HG03520 (cell line): Measurements from ENCODE around the gene NEDD4L.
"Not testable (repeated sequence)": the region's sequence is repeated elsewhere in the genome, so short reads cannot be mapped to it uniquely, and the experiment has no call there.

Source experiments
- ATAC-seq: cut with Tn5 transposase; IDR thresholded peaks from one replicate; pipeline ENCODE4 v1.9.1; 2021; ENCODE audit warnings: mild to moderate bottlenecking, moderate library complexity; ENCODE audit not compliant: unreplicated experiment

Gene NEDD4L

DNA sequence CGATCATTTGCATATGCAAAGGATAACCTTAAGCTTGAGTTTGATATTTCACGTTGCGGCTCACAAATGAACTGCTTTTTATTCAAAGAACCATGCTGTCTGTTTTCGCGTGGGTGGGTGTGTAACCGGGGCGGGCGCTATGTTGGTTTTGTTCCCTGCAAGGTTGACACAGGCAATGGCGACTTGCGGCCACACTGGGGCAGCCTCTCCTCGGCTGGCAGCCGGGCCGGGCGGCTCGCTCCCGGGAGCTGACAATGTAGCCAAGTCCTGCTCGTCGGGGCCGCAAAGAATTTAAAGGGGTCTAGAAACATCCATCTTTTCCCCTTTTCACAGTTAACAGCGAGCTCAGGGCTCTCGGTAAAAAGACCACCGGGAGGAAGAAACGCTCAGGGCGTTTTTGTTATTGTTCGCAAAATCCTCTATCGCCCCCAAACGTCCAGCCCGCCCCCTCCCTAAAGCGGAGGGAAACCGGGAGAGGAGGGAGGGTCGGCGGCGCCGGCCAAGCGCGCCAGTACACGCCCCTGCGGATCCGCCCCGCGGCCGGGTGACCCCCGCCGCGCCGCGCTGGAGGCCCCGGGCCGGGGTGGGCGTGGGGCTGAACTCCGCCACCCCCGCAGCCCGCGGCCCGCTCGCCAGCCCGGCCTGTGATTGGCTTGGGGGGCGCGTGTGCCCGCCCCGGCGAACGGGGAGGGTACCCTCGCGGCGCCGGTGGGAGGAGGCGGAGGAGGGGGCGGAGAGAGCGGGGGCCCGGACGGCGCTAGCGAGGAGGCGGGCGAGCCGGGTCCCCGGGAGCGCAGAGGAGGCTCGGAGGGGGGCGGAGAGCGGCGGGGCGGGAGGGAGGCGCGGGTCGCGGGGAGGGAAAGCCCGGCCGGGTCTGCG lies at the start of gene NEDD4L:
Gene NEDD4L (plus strand): TSS at position 736 of the 879 bp plus-strand sequence. CDS start 435 bp downstream, outside the sequence.
- peak; percentile 71 for ATAC-seq

DNA sequence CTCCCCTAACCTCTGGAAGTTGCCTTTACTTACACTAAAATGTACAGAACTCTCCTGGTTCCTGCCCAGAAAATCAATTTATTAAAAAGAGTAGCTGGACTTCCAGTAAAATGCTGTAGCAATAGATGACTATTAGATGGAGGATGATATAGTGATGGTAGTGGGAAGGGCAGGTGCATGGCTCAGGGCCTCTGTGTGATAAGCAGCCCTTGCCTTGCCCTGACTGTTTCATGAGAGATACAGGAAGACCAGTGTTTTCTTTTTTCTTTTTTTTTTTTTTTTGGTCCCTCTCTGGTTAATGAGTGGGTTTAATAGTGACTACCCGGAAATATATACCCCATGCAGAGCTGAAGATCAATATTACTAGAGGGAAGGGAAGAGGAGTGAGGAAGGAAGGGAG lies 48.7 kb upstream of the NEDD4L start:
- ATAC-seq: no peak

DNA sequence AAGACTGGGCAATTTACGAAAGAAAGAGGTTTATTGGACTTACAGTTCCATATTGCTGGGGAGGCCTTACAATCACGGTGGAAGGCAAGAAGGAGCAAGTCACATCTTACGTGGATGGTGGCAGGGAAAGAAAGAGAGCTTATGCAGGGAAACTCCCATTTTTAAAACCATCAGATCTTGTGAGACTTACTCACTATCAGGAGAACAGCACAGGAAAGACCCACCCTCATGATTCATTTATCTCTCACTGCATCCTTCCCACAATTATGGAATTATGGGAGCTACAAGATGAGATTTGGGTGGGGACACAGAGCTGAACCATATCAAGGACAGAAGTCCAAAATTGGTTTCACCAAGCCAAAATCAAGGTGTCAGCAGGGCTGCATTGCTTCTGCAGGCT lies 47.1 kb upstream of the NEDD4L start:
- not testable (repeated sequence) for ATAC-seq

DNA sequence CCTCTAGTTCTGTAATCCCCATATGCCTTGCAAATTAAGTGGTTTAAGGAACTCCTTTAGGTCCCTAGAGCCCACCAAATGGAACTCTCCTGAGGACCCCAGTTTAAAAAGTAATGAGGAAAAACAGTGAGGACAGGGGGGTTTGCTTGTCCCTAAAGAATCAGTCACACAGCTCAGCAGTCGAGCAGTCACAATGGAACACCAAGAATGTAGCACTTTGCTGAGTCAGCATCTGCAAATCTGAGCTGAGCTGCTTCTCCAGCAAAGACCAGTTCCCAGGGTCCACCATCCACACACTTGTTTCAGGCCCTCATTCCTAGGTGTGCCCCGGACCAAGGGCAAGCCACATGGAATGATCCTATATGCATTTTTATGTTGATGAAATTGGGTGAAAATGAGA lies 46.2 kb upstream of the NEDD4L start:
- ATAC-seq: no peak

DNA sequence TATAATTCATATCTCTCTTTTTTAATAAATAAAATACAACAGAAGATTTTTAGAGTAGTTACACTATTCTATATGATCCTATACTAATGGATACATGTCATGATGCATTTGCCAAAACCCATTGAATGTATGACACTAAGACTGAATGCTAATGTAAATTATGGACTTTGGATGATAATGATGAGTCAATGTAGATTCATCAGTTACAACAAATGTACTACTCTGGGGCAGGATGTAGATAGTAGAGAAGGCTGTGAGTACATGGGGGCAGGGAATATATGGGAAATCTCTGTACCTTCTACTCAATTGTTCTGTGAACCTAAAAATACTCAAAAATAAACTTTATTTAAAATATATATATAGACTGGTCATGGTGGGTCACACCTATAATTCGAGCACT lies 45.6 kb upstream of the NEDD4L start:
- ATAC-seq: no peak

DNA sequence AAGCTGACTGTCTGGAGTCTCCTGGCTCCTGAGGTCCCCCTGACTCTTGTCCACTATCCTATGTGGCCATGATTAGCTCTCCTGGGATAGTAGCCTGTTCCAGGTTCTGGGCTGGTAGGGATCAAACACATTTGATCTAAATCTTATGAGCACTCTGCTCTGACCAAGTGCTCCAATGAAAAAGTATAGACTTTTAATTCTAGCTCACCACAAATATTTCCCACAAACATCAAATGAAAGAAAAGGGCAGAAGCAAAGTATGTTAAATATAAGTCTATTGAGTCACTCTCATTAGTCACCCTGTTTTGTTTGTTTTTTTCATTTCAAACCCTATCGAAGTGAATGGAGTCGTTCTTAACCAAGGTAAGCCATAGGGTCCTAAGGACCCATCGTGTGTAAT lies 39.7 kb upstream of the NEDD4L start:
- no peak for ATAC-seq

DNA sequence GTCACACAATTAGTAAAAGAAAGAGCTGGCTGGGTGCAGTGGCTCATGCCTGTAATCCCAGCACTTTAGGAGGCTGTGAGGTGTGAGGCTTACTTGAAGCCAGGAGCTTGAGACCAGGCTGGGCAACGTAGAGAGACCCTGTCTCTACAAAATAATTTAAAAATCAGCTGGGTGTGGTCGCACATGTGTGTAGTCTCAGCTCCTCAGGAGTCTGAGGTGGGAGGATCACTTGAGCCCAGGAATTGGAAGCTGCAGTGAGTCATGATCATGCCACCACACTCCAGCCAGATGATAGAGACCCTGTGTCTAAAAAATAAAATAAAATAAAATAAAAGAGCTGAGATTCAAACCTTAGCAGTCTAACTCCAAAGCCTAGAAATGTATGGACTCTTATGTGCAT lies 39.0 kb upstream of the NEDD4L start:
- ATAC-seq: no peak

DNA sequence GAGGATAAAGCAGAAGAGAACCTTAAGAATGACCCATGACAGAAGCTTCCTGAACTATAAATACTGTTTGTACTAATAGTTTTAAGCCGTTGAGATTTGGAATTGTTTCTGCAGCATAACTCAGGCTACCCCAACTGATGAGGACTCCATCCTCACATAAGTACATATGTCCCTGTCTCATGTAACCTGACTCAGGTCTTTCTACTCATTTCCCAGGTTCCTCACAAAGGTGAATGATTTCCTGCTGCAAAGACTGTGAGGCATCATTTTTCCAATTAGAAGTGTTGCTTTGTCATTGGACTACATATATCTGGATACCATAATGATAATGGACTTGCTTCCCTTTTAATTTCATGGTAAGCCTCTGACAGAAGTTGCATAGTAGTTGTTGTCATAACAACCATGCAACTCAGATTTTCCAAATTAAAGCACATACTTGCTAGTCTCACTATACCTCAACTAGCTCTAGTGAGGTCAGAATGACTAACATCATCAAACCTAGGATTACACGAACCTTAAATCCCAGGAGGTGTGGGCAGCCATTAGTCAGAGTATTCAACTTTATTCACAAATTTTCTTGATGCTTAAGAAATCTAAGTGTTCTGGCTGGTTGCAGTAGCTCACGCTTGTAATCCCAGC lies 38.0 kb upstream of the NEDD4L start:
- no peak for ATAC-seq

DNA sequence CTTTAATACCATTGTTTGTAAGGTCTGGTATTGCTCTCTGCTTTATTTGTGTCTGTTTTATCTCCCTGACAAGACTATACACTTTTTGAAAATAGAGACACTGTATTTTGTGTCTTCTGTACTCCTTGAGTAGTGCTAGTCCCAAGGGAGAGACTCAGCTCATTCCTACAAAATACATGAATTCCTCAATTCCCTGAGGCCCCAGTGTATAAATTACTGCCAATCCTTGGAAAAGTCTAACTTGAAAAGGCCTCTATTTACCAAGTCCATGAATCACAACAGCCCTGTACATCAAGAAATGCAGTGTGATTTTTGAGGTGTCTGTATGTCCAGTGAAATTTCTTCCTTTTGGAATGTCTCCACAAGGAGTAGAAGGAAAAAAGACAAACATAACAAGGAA lies 34.9 kb upstream of the NEDD4L start:
- ATAC-seq: no peak

DNA sequence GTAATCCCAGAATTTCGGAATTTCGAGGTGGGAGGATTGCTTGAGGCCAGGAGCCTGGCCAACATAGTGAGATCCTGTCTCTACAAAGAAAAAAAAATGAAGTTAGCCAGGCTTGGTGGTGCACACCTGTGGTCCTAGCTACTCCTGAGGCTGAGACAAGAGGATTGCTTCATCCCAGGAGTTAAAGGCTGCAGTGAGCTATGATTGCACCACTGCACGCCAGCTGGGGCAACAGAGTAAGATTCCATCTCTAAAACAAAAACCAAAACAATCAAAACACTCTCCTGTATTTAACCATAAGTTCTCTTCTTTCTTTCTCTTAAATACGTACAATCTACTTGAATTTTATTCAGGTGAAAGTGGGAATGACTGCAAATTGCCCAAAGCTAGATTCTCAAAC lies 33.8 kb upstream of the NEDD4L start:
- ATAC-seq: no peak

DNA sequence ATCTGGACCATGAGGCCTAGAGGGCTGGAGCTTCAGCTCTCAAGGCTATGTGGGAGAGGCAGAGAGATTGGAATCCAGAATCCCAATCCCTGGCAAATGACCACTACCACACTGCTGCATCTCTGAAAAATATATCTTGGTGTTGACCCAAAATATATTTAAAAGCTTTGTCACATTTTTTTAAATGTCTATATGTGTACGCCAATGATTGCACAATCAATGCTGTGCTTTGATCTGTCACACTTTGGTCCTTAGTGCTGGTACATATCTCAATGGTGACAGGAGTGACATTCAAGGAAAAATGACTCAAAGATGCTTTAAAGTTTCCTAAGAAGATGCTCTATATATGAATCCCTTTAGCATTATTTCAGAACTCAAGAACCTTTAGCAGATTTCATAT lies 31.7 kb upstream of the NEDD4L start:
- ATAC-seq: no peak

DNA sequence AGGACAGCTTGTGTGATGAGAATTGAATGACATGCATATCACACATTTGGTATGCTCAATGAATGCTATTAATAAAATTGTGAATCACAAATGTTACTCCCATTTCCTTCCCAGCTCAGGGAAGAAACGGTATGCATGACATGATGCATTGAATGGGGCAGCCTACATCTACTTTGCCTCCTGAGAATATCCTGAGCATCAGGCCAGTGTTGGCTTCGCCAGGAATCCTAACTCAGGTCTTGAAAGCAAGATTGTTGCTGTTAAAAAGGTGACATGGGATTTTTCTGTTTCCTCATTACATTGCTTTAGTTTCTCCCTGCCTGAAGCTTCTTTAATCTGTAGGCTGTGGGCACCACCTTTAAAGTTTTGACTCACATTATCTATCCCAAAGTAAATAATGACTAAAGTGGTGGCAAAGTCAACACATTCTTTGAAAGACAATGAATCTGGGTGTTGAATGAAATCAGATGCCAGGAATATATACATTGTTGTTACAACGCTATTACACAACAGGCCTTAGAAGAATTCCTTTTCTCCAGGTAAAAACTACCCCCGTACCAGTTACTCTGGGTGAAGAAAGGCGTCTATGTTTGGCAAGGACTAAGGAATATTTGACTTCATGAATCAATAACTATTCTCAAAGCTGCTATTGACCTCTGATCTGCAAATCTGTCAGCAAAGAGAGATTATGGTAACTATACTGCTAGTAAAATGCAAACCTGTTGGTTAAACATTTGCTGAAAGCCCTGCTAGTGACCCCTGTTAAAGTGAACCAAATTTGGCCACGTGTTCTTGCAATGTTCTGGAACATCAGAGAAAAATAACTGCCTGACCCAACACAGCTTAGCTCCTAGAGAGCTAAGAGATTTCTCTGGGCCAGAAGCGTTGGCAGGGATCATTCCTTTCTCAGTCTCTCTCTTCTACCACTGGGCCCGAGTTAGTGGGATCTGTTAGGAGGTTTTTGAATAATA lies 30.5 kb upstream of the NEDD4L start:
- ATAC-seq: no peak

DNA sequence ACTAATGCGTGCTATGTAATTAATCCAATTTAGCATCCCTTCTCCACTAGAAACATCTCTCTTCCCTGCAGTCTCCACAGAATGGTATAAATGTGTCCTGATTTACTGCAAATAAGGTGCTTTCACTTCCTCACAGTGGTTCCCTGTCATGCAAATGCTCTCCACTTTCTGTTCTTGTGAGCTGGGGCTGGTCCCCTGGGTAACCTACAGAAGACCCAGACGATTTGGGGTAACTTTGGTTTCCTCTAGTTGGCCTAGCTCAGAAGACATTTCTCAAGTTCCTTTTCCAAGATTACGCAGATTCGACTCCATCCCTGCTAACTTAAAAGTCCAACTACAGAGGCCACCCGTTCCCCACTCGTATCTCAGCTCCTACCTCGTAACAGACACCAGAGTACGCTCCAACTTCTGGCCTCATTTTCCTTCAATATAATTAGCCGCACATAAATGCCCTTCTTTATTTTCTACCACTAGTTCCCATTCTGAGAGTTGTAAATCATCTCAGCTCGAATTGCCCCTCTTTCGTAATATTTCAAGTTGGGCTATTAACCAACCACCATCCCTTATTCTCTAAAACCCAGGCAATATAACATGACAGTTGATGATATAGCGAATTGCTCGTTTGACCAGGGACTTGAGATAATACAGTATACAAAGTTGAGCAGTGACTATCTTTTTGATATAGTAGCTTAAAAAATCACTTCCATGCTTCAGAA lies 28.8 kb upstream of the NEDD4L start:
- peak; percentile 100 for ATAC-seq

DNA sequence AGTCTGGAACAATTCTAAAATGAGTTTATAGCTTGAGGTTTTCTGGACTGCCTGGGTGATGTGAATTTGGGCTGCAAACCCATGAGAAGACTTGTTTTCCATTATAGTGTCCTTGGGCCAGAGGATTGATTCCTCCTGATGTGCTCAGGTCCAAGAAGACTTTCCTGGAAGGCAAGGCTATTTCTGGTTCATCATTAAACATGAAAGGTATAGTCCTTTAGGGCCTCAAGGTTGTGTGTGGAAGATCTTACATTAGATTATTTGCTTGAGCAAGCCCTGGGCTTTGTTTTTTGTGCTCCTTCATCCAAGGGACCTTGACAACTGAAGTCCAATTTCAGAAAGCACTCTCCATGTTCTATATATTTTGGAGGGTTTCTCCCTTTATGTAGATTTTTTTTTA lies 26.8 kb upstream of the NEDD4L start:
- no peak for ATAC-seq

DNA sequence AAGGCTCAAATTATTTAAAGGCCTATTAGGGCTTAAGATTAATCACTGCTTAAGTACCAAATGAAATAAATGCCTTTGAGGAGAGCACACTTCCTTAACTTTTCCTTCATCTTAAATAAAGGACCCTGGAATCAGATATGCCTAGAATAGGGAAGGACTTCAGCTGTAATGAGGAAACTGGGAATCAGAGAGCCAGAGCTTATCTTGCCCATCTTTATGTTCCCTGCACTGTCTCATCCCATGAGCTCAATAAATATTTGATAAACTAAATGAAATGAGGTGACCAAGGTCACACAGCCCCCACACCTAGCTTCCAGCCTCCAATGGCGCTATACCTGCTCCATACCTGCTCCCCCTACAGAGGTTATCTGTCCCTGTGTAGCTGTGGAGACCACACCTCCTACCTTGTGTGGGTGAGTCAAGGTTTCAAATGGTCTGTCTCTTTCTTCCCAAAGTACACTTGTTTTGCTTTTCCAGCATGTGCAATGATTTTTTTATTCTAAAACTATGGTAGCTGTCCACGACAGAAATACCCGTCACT lies 23.4 kb upstream of the NEDD4L start:
- no peak for ATAC-seq

DNA sequence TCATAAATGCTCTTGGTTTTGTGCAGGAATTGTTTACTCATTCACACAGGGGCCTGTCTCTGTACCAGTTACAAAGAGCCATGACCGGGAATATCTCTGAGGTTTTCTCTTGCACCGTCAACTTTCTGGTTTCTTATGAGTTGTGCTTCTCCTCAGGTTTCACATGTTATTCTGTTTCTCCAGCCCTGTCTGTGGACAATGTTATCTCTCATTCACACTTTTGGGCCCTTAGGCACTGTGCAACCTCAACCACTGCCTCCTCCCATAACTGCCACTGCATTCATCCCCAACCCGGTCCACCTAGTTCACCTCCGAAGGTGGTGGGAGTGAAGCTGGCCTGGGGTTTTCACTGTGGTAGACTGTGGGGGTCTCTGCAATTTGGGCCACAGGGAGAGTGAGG lies 22.5 kb upstream of the NEDD4L start:
- ATAC-seq: no peak

DNA sequence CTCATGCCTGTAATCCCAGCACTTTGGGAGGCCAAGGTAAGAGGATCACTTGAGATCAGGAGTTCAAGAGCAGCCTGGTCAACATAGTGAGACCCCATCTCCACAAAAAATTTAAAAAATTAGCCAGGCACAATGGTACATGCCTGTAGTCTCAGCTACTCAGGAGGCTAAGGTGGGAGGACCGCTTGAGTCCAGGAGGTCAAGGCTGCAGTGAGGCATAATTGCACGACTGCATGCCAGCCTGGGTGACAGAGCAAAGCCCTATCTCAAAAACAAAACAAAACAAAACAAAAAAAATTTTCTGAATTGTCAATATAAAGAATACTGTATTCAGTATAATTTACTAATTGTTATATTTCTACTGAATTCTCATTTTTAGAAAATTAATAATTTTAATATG lies 20.9 kb upstream of the NEDD4L start:
- ATAC-seq: no peak

DNA sequence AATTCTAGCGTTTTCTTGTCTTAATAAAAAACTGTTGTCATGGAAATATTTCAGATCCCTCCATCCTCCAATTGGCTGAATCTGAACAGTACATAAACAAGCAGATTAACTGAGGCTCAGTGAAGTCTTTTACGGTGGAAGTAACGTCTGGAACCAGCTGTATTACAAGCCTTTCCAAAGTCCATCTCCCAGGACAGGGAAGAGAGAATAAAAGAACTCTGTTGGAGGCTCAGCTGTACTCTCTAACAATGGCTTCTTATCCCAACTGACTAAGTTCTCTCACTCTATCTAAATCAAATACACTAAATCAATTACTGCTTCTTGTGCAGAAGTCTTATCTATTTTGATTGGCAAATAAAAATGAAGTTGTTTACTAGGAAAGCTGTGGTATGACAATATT lies 19.9 kb upstream of the NEDD4L start:
- no peak for ATAC-seq

DNA sequence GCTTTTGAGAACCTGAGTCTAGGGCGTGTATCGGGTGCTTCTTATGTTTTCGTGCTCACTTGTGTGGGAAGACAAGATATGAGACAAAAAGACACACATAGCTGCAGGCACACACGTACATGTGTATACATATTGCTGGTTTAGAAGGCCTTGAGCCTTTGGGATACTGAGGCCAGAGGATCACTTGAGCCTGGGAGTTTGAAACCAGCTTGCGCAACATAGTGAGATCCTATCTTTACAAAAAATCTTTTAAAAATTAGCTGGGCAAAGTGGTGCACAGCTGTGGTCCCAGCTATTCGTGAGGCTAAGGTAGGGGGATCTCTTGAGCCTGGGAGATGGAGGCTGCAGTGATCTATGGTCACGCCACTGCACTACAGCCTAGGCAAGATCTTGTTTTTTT lies 18.8 kb upstream of the NEDD4L start:
- ATAC-seq: no peak

DNA sequence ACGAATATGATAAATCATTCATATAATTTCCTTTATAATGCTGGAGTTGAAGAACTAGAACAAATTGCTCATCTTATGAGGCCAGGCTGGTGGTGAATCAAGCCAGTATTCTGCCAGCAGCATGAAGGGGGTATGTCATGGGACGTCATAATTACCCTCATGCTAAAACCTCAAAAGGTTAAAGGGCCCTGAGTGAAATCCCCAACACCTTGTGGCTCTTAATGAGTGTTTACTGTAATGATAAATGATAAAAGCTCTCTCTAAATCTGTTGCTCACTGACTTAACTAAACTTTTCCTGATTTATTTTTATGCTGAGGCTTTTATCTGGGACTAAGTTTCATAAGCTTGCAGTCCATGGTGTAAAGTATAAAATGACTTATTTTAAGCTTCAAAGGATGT lies 18.3 kb upstream of the NEDD4L start:
- ATAC-seq: no peak
